Subcutaneous adipose tissue (tissue), 4 donors: ENCODE data around the gene ABCA7. TPM values are rescaled to one million over a fixed set of nuclear protein-coding genes. Genes with fewer than 3 reads are reported as not detected.

Experiments
- total RNA-seq, 4 donors: library from RNA; depleted of rRNA; stranded (reverse); fragments of >200 nt; gene quantifications; one replicate each; pipeline ENCODE4 v1.1.0, GENCODE V29; 2016
- TF ChIP-seq, protein P1 (sequence below): fragments of 450-650 bp; IDR thresholded peaks from one replicate; pipeline ENCODE4 v1.5.1; 2016; ENCODE audit warnings: low read depth, mild to moderate bottlenecking, control low read depth, antibody characterized with exemption, moderate library complexity

Gene ABCA7
- total RNA-seq, 4 donors from 2014 or later = 3.4 to 35.2 (median 12.2) TPM

GRCh38 chr19:1015782-1016646, 23.9 kb upstream of the ABCA7 start:
- TF ChIP-seq, protein P1, sequence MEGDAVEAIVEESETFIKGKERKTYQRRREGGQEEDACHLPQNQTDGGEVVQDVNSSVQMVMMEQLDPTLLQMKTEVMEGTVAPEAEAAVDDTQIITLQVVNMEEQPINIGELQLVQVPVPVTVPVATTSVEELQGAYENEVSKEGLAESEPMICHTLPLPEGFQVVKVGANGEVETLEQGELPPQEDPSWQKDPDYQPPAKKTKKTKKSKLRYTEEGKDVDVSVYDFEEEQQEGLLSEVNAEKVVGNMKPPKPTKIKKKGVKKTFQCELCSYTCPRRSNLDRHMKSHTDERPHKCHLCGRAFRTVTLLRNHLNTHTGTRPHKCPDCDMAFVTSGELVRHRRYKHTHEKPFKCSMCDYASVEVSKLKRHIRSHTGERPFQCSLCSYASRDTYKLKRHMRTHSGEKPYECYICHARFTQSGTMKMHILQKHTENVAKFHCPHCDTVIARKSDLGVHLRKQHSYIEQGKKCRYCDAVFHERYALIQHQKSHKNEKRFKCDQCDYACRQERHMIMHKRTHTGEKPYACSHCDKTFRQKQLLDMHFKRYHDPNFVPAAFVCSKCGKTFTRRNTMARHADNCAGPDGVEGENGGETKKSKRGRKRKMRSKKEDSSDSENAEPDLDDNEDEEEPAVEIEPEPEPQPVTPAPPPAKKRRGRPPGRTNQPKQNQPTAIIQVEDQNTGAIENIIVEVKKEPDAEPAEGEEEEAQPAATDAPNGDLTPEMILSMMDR = no peak

DNA sequence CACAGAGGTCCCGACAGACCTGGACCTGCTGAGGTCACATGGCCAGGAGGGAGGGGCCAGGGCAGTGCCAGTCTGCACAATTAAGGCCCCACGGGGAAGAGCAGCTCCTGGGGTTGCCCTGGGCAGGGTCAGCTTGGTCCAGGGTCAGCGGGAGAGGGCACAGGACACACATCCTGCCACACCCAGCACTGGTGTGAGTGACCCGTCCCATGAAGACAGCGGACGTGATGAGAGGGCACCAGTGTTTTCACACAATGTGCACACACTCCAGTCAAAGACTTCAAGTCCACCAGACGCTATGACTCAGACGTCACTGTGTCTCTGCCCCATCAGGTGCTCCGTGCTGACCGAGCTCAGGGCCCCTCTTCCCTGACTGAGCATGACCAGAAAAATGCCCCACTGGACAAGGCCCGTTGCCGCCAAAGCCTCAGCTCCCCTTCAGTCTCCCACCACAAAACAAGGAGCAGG, 23.2 kb upstream of the ABCA7 start:
- TF ChIP-seq, protein P1 = no peak

DNA sequence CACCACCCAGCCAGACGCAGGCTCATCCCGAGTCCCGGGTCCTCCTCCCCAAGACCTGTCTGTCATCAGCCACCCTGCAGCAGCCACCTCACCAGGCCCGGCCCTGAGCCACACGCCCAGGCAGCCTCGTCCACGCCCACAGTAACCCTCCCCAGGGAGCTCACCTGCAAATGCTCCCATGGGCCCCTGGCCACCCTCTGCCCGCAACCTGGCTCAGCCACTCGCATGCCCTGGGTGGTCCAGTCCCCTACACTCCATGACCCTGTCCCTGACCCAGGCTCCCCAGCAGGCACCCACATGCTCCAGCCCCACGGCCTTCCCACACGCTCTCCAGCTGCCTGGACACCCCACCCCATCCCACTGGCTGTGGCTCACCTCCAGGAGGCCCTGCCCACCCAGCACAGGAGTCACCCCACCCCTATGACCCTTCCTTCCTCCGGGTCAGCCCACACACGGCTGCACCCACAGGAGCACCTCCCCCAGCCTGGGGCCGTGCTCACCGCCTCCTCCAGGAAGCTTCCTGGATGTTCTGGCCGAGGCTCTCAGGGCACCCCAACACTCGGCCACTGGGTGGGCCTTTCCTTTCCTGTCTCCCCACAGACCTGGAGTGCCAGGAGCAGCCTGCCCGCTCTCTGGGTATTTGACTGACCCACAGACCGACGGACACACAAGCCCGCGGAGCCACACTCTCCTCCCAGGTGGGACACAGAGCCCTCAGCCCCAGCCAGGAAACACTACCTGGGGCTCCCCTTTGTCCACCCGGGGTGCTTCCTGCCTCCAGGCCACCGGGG, 22.6 kb upstream of the ABCA7 start:
- TF ChIP-seq, protein P1 = no peak

- TF ChIP-seq, protein P1 = no peak
Measured at GRCh38 chr19:1017906-1018305, 22.0 kb upstream of the ABCA7 start.

GRCh38 chr19:1018393-1018792, 21.5 kb upstream of the ABCA7 start:
- TF ChIP-seq, protein P1 = no peak

DNA sequence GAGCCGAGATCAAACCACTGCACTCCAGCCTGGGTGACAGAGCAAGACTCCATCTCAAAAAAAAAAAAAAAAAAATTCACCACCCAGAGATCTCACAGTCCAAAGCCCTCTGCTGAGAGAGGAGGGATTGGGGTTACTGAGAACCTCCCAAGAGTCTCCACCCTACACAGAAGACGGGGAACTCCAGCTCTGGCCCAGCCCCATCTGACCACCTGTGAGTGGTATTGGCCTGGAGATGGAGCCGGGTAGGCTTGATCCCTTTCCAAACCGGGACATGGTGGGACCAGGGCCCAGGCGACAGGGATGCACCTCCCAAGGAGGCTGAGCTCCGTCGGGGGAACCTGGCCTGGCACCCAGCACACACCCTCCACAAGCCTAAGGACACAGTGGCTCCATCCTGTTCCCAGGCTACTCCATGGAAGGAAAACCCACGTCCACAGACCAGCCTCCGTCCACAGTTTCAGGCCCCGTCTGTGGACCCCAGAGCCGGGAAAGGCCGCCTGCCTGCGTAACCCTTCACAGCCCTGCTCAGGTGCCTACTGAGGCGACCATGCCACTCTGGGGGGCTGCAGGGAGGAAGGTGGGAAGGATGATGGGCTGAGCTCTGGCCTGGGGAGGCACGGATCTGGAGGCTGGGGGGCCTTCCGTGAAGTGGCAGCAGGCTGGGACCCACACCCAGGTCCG, 20.8 kb upstream of the ABCA7 start:
- TF ChIP-seq, protein P1 = no peak
